Parathyroid adenoma (tissue), 2 donors: Measurements from ENCODE around the gene CKMT1B.
"Not testable (repeated sequence)": the region's sequence is repeated elsewhere in the genome, so short reads cannot be mapped to it uniquely, and the experiment has no call there.

Experiments used
- H2AFZ ChIP-seq: fragments of 300-600 bp; sonication (generic); one replicate; pipeline ENCODE4 v1.7.0; 2017; ENCODE audit warnings: antibody characterized with exemption, mild to moderate bottlenecking
- H3K27ac ChIP-seq: fragments of 300-600 bp; sonication (generic); one replicate; pipeline ENCODE4 v1.7.0; 2017
- H3K27me3 ChIP-seq: fragments of 300-600 bp; sonication (generic); one replicate; pipeline ENCODE4 v1.7.0; 2017; ENCODE audit warnings: low read length; ENCODE audit not compliant: control insufficient read depth, insufficient read depth
- H3K36me3 ChIP-seq: fragments of 300-600 bp; sonication (generic); one replicate; pipeline ENCODE4 v1.7.0; 2017; ENCODE audit warnings: low read length; ENCODE audit not compliant: control insufficient read depth, insufficient read depth
- H3K4me1 ChIP-seq: fragments of 300-600 bp; sonication (generic); one replicate; pipeline ENCODE4 v1.7.0; 2017; ENCODE audit warnings: control low read depth
- H3K4me2 ChIP-seq: fragments of 300-600 bp; sonication (generic); one replicate; pipeline ENCODE4 v1.7.0; 2017; ENCODE audit warnings: low read length
- H3K4me3 ChIP-seq: fragments of 300-600 bp; sonication (generic); one replicate; pipeline ENCODE4 v1.7.0; 2017; ENCODE audit warnings: low read depth, low read length
- H3K79me2 ChIP-seq: fragments of 300-600 bp; sonication (generic); one replicate; pipeline ENCODE4 v1.7.0; 2017; ENCODE audit warnings: control low read depth
- H3K9ac ChIP-seq: fragments of 300-600 bp; sonication (generic); one replicate; pipeline ENCODE4 v1.7.0; 2017; ENCODE audit warnings: mild to moderate bottlenecking
- H3K9me3 ChIP-seq: fragments of 300-600 bp; sonication (generic); one replicate; pipeline ENCODE4 v1.7.0; 2017; ENCODE audit warnings: low read length; ENCODE audit not compliant: control insufficient read depth
- CTCF ChIP-seq: fragments of 300-600 bp; sonication (generic); IDR thresholded peaks from one replicate; pipeline ENCODE4 v1.7.0; 2017; ENCODE audit warnings: antibody characterized with exemption, mild to moderate bottlenecking
- donor health status: primary hyperparathyroidism.

CKMT1B gene

GRCh38 chr15:43593328-43594190, at the start of gene CKMT1B:
Gene CKMT1B, plus strand, starts transcription at chr15:43594027. Its CDS starts 192 bp downstream, at chr15:43594219.
- not testable (repeated sequence) for H3K4me2 ChIP-seq, H3K9ac ChIP-seq, H3K4me3 ChIP-seq, H3K79me2 ChIP-seq, H3K36me3 ChIP-seq, H2AFZ ChIP-seq, H3K4me1 ChIP-seq, H3K9me3 ChIP-seq, H3K27me3 ChIP-seq, H3K27ac ChIP-seq

- Histone ChIP-seq H3K4me3 (no peak overlapping the region), H3K27me3 (no peaks in the 10 kb centered on the region), H3K9me3 (no peaks in the 10 kb centered on the region), H3K4me2 (no peak overlapping the region), H3K4me1 (no peaks in the 10 kb centered on the region), H2AFZ (no peak overlapping the region), H3K9ac (no peak overlapping the region), H3K36me3 (no peaks in the 10 kb centered on the region), H3K79me2 (no peaks in the 10 kb centered on the region), H3K27ac (no peak overlapping the region)
- no peak for TF ChIP-seq CTCF
Observed at GRCh38 chr15:43544266-43544665, 49.6 kb upstream of the CKMT1B start.

GRCh38 chr15:43545426-43545825, 48.4 kb upstream of the CKMT1B start:
- no peaks in the 10 kb centered on the region for H3K27me3 ChIP-seq
- no peaks in the 10 kb centered on the region for H3K4me1 ChIP-seq
- H2AFZ ChIP-seq, result no peak overlapping the region
- H3K4me2 ChIP-seq, result no peak overlapping the region
- H3K9me3 ChIP-seq, result no peaks in the 10 kb centered on the region
- H3K27ac ChIP-seq, result no peak overlapping the region
- no peaks in the 10 kb centered on the region for H3K79me2 ChIP-seq
- no peak overlapping the region for H3K9ac ChIP-seq
- H3K4me3 ChIP-seq, result no peak overlapping the region
- TF ChIP-seq CTCF, result no peak
- no peaks in the 10 kb centered on the region for H3K36me3 ChIP-seq

- Histone ChIP-seq H3K4me3 (no peak overlapping the region), H3K9me3 (no peaks in the 10 kb centered on the region), H3K79me2 (no peaks in the 10 kb centered on the region), H3K4me2 (no peak overlapping the region), H2AFZ (no peak overlapping the region), H3K4me1 (no peaks in the 10 kb centered on the region), H3K27me3 (no peaks in the 10 kb centered on the region), H3K9ac (no peak overlapping the region), H3K27ac (no peak overlapping the region), H3K36me3 (no peaks in the 10 kb centered on the region)
- TF ChIP-seq CTCF, result no peak
Observed at GRCh38 chr15:43547539-43547938, 46.3 kb upstream of the CKMT1B start.

GRCh38 chr15:43550527-43551363, 43.1 kb upstream of the CKMT1B start:
- H3K36me3 ChIP-seq, result no peaks in the 10 kb centered on the region
- H2AFZ ChIP-seq, result no peak overlapping the region
- TF ChIP-seq CTCF, result no peak
- H3K4me2 ChIP-seq, result no peak overlapping the region
- no peaks in the 10 kb centered on the region for H3K9me3 ChIP-seq
- no peak overlapping the region for H3K4me3 ChIP-seq
- H3K27ac ChIP-seq, result no peak overlapping the region
- no peaks in the 10 kb centered on the region for H3K27me3 ChIP-seq
- H3K9ac ChIP-seq, result no peak overlapping the region
- no peaks in the 10 kb centered on the region for H3K4me1 ChIP-seq
- H3K79me2 ChIP-seq, result no peaks in the 10 kb centered on the region
